HEK293 (cell line): ENCODE results near the gene TSLP.

Experiments used
- CTCF ChIA-PET: fragments of 350-600 bp; formaldehyde crosslinking; extraction: SDS; loops from one replicate; lab custom pipeline; 2021; ENCODE audit warnings: antibody characterized with exemption; lab: Yijun Ruan, JAX
- POLR2A ChIA-PET: fragments of 300-600 bp; formaldehyde crosslinking; extraction: SDS; loops from one replicate; lab custom pipeline; 2020; ENCODE audit warnings: antibody characterized with exemption, inconsistent platforms; lab: Yijun Ruan, JAX
- H3K27ac ChIP-seq: fragments of 200-500 bp; sonication (Bioruptor generic); 2 replicates; pipeline ENCODE4 v1.5.1; 2014; ENCODE audit warnings: low read depth, low read length, control low read depth, inconsistent platforms; ENCODE audit errors: extremely low read depth
- H3K36me3 ChIP-seq, 2 experiments: fragments of 200-500 bp in 1 of 2; sonication (Bioruptor generic) in 1 of 2; 1 replicate in 1 of 2; 2 replicates in 1 of 2; pipeline ENCODE4 v1.5.1; 2014 to 2017; ENCODE audit warnings: inconsistent platforms in 2 of 2, low read length in 2 of 2; ENCODE audit not compliant: control insufficient read depth in 2 of 2, insufficient read depth in 1 of 2
- H3K4me1 ChIP-seq: fragments of 200-500 bp; sonication (Bioruptor generic); 2 replicates; pipeline ENCODE4 v1.5.1; 2014; ENCODE audit warnings: mild to moderate bottlenecking, low read length, inconsistent platforms; ENCODE audit not compliant: control insufficient read depth, insufficient read depth
- H3K4me3 ChIP-seq: 2 replicates; pipeline ENCODE4 v1.5.1; 2011; ENCODE audit warnings: low read depth, mild to moderate bottlenecking, control low read depth, low read length, moderate library complexity
- H3K9me3 ChIP-seq: fragments of 200-500 bp; sonication (Bioruptor generic); 2 replicates; pipeline ENCODE4 v1.5.1; 2014; ENCODE audit warnings: low read depth, low read length, inconsistent platforms; ENCODE audit not compliant: control insufficient read depth, insufficient read depth
- AEBP2 ChIP-seq: fragments of 450-650 bp; formaldehyde crosslinking; IDR thresholded peaks from 2 replicates; pipeline ENCODE4 v1.5.1; 2016; ENCODE audit warnings: missing biosample characterization, missing genetic modification characterization, borderline replicate concordance
- ELK4 ChIP-seq: IDR thresholded peaks from 2 replicates; pipeline ENCODE4 v1.6.1; 2011; ENCODE audit warnings: mild to moderate bottlenecking, low read depth, low read length, borderline replicate concordance
- PRDM2 ChIP-seq: fragments of 450-650 bp; formaldehyde crosslinking; IDR thresholded peaks from 2 replicates; pipeline ENCODE4 v1.5.1; 2016; ENCODE audit warnings: missing biosample characterization, missing genetic modification characterization, borderline replicate concordance
- ZBTB1 ChIP-seq: fragments of 450-650 bp; formaldehyde crosslinking; IDR thresholded peaks from 2 replicates; pipeline ENCODE4 v1.5.1; 2016; ENCODE audit warnings: missing biosample characterization, missing genetic modification characterization
- ZBTB17 ChIP-seq: fragments of 450-650 bp; formaldehyde crosslinking; IDR thresholded peaks from 2 replicates; pipeline ENCODE4 v1.5.1; 2016; ENCODE audit warnings: missing biosample characterization, missing genetic modification characterization
- ZBTB21 ChIP-seq: fragments of 450-650 bp; formaldehyde crosslinking; IDR thresholded peaks from 2 replicates; pipeline ENCODE4 v1.5.1; 2017; ENCODE audit warnings: missing biosample characterization, missing genetic modification characterization
- ZBTB7A ChIP-seq: fragments of 450-650 bp; formaldehyde crosslinking; IDR thresholded peaks from 2 replicates; pipeline ENCODE4 v1.5.1; 2016; ENCODE audit warnings: low read depth, missing biosample characterization, missing genetic modification characterization
- ZFP41 ChIP-seq: fragments of 450-650 bp; formaldehyde crosslinking; IDR thresholded peaks from 2 replicates; pipeline ENCODE4 v1.5.1; 2016; ENCODE audit warnings: missing biosample characterization, missing genetic modification characterization, borderline replicate concordance
- ZNF121 ChIP-seq: fragments of 450-650 bp; formaldehyde crosslinking; IDR thresholded peaks from 2 replicates; pipeline ENCODE4 v1.5.1; 2016; ENCODE audit warnings: missing biosample characterization, missing genetic modification characterization
- ZNF146 ChIP-seq: fragments of 450-650 bp; formaldehyde crosslinking; IDR thresholded peaks from 2 replicates; pipeline ENCODE4 v1.5.1; 2016; ENCODE audit warnings: missing biosample characterization, missing genetic modification characterization
- ZNF311 ChIP-seq: fragments of 450-650 bp; formaldehyde crosslinking; IDR thresholded peaks from 2 replicates; pipeline ENCODE4 v1.5.1; 2017; ENCODE audit warnings: missing biosample characterization, missing genetic modification characterization, borderline replicate concordance
- ZNF362 ChIP-seq: fragments of 450-650 bp; formaldehyde crosslinking; IDR thresholded peaks from 2 replicates; pipeline ENCODE4 v1.5.1; 2016; ENCODE audit warnings: missing biosample characterization, missing genetic modification characterization
- ZNF37A ChIP-seq: fragments of 450-650 bp; IDR thresholded peaks from 2 replicates; pipeline ENCODE4 v1.5.1; 2018; ENCODE audit warnings: missing biosample characterization, missing genetic modification characterization
- ZNF501 ChIP-seq: fragments of 450-650 bp; formaldehyde crosslinking; IDR thresholded peaks from 2 replicates; pipeline ENCODE4 v1.5.1; 2016; ENCODE audit warnings: missing biosample characterization, missing genetic modification characterization
- ZNF518A ChIP-seq: fragments of 450-650 bp; formaldehyde crosslinking; conservative IDR thresholded peaks from 2 replicates; pipeline ENCODE4 v1.5.1; 2016; ENCODE audit warnings: low read depth, missing biosample characterization, missing genetic modification characterization
- ZNF544 ChIP-seq: fragments of 450-650 bp; formaldehyde crosslinking; IDR thresholded peaks from 2 replicates; pipeline ENCODE4 v1.5.0; 2017; ENCODE audit warnings: missing biosample characterization, missing genetic modification characterization
- ZNF571 ChIP-seq: fragments of 450-650 bp; formaldehyde crosslinking; IDR thresholded peaks from 2 replicates; pipeline ENCODE4 v1.5.0; 2017; ENCODE audit warnings: missing biosample characterization, missing genetic modification characterization
- ZNF580 ChIP-seq: fragments of 450-650 bp; formaldehyde crosslinking; IDR thresholded peaks from 2 replicates; pipeline ENCODE4 v1.5.1; 2016; ENCODE audit warnings: missing biosample characterization, missing genetic modification characterization
- ZNF610 ChIP-seq: fragments of 450-650 bp; formaldehyde crosslinking; IDR thresholded peaks from 2 replicates; pipeline ENCODE4 v1.5.1; 2016; ENCODE audit warnings: missing biosample characterization, missing genetic modification characterization, borderline replicate concordance
- ZNF791 ChIP-seq: fragments of 450-650 bp; formaldehyde crosslinking; IDR thresholded peaks from 2 replicates; pipeline ENCODE4 v1.5.1; 2016; ENCODE audit warnings: missing biosample characterization, missing genetic modification characterization

The TSLP gene

GRCh38 chr5:111060169-111060568 lies 11.3 kb upstream of the TSLP start:
- Histone ChIP-seq H3K36me3 (no peaks in the 10 kb centered on the region), H3K9me3 (no peaks in the 10 kb centered on the region), H3K4me1 (no peaks in the 10 kb centered on the region), H3K27ac (no peak overlapping the region), H3K4me3 (no peak overlapping the region)
- POLR2A ChIA-PET = no interaction called here
- CTCF ChIA-PET = interaction anchor here (1.3 kb wide), 1 partner anchor 194 kb away, joined by 3 read pairs; no protein-coding TSS in a partner anchor
- TF ChIP-seq ZBTB17 (tag by site-specific recombination) (no peak), ZNF791 (tag by site-specific recombination) (no peak), ZNF580 (no peak), ZBTB21 (no peak), ELK4 (no peak), ZFP41 (tag by site-specific recombination) (no peak), ZNF501 (tag by site-specific recombination) (no peak), ZNF544 (tag by site-specific recombination) (no peak), ZNF146 (tag by site-specific recombination) (no peak), ZNF311 (no peak), ZBTB7A (no peak)

- no peaks in the 10 kb centered on the region for H3K9me3 ChIP-seq
- no peak overlapping the region for H3K27ac ChIP-seq
- no peak overlapping the region for H3K4me3 ChIP-seq
- no peaks in the 10 kb centered on the region; the same call in 1 of the 2 replicates for H3K4me1 ChIP-seq
- no peaks in the 10 kb centered on the region for H3K36me3 ChIP-seq
- POLR2A ChIA-PET = no interaction called here
- CTCF ChIA-PET = no interaction called here
- TF ChIP-seq ZNF571 = no peak
- TF ChIP-seq ZNF362 (tag by site-specific recombination) = no peak
- no peak for TF ChIP-seq ZBTB1
- no peak for TF ChIP-seq ZNF37A
- TF ChIP-seq ZNF610 (tag by site-specific recombination) = no peak
- no peak for TF ChIP-seq ZNF121 (tag by site-specific recombination)
- TF ChIP-seq PRDM2 (tag by site-specific recombination) = no peak
- no peak for TF ChIP-seq AEBP2
- no peak for TF ChIP-seq ZNF518A (tag by site-specific recombination)
These were observed 9.9 kb upstream of the TSLP start for GRCh38 chr5:111061618-111062017.
